Inferior parietal cortex (tissue), 1 donor: ENCODE data around the gene STAT3.
"Not testable (repeated sequence)": the region's sequence is repeated elsewhere in the genome, so short reads cannot be mapped to it uniquely, and the experiment has no call there.

Experiments
- DNase-seq: peaks from one replicate; pipeline ENCODE4 v3.0.0-alpha.2; 2016; ENCODE audit errors: extremely low spot score

The STAT3 gene

DNA sequence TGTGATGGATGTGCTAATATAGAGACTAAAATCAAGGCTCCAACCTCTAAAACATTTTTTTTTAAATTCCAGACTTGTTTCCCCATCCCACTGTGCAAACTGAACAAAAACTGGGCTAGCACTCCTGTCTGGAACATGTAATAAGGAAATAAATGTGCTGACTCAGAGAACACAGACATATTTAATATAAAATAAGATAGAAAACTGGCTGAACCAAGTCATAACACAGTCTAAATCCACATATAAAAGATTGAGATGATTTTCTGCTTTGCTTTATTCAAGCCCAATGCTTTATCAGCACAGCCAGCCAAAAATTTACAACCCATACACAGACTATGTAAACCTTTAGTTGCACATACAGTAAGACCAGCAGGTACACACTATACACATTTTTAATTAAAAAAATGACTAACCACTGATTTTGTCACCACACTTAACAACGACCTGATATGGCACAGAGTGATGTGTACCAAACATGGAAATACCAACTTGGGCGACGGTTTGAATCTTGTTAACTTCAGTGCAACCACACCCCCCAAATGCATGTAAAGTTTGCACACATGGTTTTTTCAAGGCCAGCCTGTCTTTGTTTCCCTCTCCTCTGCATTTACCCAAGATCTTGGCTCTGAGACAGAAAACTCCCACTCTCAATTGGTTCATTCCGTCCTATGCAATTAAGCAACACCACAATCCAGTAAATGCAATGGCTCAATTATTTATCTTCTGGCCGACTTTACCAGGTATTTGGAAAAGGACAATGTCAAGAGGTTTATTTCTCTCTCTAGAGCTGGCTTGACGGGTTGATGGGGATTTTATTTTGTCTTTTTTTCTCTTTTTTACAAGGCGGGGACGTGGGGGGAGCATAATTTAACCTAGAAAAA lies 1.2 kb downstream of the STAT3 start:
- no peak for DNase-seq

DNA sequence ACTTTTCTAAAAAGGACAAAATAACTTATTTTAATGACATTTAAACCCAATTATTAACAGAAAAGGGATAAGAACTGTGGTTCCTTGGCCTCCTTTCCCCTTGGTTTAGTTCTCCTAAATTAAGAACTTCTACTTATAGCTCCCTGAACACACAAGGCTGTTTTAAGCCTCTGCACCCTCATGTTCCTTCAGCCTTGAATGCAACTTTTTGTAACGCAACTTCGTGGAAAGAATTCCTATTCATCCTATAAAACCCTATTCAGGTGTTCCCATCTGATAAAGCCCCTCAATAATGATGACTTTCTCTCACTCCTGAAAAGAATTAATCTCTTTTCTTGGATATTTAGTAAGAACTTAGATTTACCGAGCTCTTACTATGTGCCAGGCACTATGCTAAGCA lies 6.3 kb downstream of the STAT3 start:
- no peak for DNase-seq

DNA sequence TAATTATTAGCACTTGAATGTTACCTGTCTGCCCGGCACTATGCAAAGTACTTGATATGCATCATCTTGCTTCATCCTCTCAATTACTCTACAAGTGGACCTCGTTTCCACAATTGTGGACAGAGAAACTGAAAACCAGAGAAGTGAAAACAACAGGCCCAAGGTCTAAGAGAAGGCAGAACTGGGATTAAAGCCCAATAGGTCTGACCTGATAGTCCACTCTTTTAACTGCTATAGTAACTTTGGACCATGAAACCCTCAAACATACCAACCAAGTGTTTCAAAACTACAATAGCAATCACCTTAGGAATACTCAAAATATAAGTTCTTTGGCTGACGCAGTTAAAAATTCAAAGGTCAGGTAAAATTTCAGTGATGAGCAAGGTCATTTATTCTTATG lies 7.3 kb downstream of the STAT3 start:
- DNase-seq, result no peak

DNA sequence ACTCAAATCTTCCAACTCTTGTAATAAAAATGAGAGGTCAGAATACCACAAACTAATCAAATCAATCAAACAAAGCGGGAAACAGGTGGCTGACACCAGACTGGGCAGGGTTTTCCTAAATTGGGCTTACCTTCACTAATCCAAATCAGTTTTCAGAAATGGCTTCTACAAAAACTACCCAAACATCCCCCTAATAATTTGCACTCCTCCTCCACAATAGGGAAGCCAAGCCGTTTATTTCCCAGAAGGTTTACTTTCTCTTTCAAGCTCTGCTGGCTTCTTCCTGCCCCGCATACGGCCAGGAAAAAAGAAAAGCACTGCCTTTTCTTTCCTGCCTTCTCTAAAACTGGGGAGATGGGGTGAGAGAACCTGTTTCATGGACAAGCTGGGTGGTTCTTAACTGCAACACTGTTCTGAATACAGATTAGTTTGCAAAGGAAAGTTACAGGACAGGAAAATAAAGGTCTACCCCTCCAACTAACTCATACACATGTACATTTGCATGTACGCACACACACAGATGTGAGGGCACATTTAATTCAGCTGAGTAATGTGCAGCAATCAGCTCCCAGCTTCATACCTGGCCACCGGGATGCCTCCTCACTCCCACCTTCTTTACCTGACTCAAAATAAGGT lies 9.2 kb downstream of the STAT3 start:
- DNase-seq, result no peak

DNA sequence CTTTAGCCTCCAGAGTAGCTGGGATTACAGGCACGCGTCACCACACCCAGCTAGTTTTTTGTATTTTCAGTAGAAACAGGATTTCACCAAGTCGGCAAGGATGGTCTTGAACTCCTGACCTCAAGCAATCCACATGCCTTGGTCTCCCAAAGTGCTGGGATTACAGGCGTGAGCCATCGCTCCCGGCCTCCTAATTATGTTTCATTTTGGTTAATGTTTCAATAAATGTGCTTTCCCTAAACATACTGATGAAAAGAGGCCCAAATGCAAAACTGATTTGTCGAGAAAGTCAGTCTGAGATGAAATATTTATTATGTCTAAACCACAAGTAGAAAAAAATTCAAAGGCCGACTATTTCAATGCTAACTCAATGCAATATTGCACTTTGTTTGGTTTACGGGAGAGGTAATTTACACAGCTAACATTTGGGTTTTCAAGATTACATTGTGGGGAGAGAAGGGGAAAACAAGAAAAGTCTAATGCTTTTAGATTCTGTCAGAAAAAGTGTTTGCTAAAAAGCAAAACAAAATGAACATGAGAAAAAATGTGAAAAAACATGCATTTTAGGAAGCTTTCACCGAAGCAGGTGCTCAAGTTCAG lies 9.8 kb downstream of the STAT3 start:
- no peak for DNase-seq

DNA sequence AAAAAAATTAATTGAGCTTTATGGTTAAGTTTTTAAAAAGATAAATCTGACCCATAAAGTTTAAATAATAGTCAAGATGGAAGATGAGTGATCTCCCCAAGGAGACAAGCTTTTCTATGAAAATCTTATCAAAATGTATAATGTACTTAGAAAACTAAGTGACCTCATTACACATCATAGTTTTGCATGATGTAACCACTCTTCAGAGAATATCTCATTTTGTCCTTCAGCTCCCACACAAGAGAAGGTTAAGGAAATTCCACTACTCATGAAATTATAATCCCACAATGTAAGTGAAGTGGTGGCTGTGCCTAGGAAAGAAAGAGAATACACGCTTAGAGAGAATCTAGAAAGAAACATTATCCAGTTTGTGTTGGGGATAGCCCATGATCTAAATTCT lies 14.3 kb downstream of the STAT3 start:
- DNase-seq, result no peak

DNA sequence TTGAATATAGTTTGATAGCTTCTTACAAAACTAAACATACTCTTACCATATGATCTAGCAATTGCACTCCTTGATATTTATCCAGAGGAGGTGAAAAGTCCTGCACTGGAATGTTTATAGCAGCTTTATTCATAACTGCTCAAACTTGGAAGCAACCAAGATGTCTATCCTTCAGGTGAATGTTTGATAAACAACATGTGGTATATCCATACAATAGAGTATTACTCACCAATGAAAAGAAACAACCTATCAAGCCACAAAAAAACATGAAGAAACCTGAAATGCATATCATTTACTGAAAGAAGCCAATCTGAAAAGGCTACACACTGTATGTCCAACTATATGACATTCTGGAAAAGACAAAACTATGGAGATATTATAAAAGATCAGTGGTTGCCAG lies 16.1 kb downstream of the STAT3 start:
- DNase-seq, result no peak

DNA sequence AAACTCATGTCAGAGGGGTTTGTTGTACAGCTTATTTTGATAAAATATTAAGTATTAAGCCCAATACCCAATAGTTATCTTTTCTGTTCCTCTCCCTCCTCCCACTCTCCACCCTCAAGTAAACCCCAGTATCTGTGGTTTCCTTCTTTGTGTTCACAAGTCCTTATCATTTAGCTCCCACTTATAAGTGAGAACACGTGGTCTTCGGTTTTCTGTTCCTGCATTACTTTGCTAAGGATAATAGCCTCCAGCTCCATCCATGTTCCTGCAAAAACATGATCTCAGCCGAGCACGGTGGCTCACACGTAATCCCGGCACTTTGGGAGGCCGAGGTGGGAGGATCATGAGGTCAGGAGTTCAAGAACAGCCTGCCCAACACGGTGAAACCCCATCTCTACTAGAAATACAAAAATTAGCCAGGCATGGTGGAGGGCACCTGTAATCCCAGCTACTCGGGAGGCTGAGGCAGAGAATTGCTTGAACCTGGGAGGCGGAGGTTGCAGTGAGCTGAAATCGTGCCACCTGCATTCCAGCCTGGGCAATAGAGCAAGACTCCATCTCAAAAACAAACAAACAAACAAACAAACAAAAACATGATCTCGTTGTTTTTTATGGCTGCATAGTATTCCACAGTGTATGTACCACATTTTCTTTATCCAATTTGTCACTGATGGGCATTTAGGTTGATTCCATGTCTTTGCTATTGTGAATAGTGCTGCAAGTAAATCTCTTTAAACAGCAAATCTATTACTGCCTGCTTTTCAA lies 19.3 kb downstream of the STAT3 start:
- DNase-seq, result not testable (repeated sequence)

DNA sequence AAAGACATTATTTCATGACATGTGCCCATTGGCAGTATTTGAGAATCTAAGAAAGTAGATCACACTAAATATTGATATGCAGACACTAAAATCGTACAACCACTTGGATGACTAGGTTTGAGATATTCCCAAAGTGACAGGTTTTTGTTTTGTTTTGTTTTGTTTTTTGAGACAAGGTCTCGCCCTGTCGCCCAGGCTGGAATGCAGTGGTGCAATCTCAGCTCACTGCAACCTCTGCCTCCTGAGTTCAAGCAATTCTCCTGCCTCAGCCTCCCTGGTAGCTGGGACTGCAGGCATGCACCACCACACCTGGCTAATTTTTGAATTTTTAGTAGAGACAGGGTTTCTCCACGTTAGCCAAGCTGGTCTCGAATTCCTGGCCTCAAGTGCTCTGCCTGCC lies 19.9 kb downstream of the STAT3 start:
- DNase-seq, result not testable (repeated sequence)

DNA sequence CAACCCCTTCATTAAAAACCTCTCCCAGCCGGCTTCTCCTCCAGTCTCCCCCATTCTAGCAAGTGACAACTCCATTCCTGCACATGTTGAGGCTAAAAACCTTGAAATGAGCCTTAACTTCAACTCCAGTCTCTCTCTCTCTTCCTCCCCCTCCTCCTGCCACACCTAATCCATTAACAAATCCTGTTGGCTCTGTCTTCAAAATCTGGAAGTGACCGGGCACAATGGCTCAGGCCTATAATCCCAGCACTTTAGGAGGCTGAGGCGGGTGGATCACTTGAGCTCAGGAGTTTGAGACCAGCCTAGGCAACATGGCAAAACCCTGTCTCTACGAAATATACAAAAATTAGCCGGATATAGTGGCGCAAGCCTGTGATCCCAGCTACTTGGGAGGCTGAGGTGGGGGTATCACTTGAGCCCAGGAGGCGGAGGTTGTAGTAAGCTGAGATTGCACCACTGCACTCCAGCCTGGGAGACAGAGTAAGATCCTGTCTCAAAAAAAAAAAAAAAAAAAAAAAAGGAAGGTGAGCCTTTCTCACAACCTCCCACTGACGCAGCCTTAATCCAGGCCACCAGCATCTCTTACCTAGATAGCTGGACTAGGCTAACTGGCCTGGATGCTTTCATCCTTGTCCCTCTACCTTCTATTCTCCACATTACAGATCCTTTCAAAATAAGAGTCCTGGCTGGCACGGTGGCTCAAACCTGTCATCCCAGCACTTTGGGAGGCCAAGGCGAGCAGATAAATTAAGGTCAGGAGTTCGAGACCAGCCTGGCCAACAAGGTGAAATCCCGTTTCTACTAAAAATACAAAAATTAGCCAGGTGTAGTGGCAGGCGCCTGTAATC lies 21.8 kb downstream of the STAT3 start:
- not testable (repeated sequence) for DNase-seq

DNA sequence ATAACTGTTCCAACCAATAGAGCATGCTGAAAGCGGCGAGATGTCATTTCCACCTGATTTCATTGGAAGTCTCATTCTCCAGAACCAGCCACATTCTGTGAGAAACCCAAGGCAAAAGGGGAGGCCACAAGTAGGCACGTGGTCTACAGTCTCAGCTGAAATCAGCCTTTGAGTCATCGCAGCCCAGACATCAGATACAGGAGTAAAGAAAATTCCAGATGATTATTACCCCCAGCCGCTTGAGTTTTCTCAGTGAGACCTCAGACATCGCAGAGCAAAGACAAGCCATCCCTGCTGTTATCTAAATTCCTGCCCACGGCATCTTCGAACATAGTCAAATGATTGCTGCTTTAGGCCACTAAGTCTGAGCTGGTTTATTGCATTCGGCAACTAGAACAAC lies 23.1 kb downstream of the STAT3 start:
- no peak for DNase-seq

DNA sequence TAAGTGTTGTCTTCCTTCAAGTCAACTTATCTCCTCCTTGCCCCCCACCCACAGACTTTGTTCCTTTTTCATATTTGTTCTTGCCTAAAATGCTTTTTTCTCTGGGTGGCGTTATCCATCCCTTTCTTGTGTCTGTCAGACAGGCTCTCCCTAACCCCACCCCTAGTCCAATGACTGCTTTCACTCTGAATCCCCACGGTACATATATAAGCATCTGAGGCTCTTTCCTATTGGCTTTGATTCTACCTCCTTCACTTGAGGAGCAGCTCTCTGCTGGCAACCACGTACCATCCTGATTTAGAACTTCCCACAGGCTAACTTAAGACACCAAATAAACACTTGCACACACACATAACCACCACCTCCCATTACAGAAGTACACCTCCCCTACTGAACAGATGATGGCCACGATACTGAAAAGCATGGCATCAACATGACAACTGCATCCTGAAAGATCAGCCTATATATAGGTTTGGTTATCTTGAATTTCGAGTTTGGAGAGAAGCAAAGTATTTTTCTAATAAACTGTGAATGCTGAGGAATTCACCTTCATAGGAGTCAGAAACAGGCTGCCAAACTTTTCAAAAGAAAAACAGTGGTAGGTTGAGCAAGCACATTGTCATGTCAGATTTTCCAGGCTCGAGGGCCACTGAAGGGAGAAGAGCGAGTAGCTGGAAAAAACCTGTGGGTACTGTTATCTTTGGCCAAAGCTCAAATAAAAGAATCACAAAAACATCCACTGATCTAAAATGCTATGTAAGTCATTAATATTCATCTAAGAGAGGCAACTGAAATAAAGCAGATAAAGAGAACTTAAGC lies 24.3 kb downstream of the STAT3 start:
- no peak for DNase-seq

DNA sequence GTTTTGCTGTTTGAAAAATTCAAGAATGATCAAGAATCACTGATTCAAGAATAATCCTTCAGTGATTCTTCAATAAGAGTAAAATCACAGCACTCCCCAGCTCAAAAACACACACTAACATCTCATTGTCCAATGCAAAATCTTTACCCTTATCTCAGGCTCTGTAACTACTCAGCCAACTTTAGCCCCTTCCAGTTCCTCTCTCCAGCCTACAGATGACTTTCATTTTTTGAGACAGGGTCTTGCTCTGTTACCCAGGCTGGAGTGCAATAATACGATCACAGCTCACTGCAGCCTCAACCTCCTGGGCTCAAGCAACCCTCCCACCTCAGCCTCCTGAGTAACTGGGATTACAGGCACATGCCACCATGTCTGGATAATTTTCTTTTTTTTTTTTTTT lies 25.0 kb downstream of the STAT3 start:
- DNase-seq, result no peak

DNA sequence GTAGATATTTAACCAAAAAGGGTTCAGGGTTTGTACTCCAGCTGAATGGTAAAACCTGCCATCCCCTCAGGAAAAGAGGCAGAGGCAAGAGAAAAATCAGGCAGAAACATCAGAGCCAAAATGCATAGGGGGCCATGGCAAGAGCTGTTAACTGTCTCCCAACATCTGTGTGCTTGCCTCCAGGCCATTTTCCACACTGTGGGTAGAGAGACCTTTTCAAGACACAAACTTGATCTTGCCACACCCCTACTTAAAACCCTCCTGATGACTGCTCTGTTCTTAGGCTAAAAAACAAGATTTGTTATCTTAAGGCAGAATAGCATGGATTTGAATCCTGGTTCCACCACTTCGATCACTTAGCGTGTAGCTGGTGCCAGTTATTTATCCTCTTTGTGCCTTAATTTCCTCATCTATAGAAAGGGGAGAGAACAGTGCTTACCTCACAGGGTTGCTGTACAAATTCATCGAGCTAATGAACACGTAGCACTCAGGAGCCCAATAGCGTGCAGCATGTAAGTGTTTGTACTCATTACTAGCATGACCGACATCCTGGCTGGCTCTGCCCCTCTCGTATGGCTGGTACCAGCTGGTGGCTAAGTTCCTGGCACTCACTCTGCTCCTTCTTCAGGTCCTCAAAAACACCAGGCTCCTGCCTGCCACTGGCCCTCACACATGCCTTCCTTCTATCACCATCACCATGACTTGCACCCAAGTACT lies 25.8 kb downstream of the STAT3 start:
- DNase-seq, result no peak

DNA sequence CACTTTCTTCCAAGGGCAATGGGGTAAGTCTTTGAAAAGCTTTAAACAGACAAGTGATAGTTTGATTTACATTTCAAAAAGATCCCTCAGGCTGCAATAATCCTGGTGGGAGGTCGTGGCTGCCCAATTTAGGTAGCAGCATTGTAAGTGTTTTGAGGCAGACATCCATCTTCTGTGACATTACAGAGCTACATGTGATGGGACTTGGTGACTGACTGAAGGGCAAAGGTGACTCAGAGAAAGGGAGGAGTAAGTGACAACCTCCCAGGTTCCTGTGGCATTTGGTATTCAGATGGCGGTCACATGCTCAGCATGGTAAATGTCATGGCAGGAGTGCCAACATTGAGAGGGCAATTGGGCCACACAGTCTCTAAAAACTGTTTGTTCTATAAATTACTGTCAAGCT lies 26.5 kb downstream of the STAT3 start:
- no peak for DNase-seq

DNA sequence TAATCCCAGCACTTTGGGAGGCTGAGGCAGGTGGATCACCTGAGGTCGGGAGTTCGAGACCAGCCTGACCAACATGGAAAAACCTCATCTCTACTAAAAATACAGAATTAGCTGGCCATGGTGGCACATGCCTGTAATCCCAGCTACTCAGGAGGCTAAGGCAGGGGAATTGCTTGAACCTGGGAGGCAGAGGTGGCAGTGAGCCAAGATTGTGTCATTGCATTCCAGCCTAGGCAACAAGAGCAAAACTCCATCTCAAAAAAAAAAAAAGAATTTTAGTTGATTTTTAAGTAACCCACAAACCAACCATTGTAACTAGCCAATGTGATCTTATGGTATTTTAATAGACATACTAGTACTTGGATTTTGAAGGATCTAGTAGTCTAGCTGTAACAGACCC lies 27.9 kb downstream of the STAT3 start:
- DNase-seq, result not testable (repeated sequence)

DNA sequence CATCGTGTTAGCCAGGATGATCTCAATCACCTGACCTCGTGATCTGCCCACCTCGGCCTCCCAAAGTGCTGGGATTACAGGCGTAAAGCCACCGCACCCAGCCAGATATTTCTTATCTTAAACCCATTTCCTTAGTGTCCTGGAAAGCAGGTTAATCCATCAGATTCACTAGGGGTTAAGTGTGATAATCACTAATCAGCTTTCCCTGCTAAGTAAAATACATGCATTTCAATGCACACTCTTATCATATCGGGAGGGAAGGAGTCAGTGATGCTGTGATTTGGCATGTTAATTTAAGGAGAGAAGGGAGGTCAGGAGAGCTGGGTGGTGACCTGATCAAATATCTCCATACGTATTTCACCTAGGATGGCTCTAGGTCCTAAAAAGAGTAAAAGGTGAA lies 29.1 kb downstream of the STAT3 start:
- no peak for DNase-seq

DNA sequence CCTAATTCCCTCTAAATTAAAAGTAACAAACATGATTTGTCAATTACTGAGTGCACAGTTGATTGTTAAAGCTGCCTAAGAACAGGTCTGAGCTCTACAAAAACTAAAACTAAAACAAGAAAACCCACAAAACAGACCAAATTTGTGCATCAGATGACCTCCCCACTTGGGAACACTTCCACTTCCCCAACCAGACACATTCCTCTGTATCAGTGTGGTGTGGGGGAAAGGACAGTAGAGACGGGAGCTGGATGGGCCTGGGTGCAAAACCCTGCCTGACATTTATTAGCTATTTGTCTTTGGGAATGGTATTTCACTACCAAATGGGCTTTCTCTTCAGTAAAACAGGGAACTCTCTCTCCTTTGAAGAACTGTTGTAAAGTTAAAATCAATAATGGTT lies 29.8 kb downstream of the STAT3 start:
- no peak for DNase-seq

DNA sequence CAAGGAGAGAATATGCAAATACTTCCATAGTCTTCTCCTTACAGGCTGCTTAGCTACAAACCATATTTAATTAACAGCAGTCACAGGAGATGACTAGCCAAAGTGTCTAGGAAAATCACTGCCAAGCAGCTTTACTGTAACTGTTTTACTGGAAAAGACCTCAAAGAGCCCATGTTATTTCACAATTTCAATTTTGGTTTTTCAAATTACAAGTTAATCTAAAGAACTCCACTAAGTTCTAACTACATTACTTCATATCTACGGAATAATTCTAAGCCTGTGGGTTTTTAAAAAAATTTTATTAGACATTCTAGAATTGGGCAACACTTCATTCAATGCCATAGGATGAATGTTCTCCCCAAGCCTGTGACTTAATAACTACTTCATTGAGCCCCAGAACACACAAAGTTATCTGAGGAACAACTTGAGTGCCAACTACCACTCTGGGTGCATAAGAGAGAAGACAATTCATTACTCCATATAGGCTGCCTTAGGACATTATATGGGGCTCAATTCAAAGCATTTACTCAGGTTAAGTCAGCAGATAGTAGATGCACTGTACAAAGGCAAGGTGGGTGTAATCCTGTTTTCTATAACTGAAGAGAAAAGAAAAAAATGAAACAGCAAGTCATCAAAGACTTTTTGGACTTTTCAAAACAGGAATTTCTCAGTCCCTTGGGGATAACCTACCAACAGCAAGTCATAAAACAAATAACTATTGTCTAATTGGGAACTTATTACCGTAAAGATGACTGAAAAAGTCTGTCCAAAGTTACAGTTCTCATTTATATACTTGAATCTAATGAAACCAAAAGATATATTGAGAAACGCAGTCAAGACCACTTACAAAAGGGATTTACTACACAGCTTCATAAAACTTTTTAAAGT lies 33.0 kb downstream of the STAT3 start:
- no peak for DNase-seq
